Endothelial cell of umbilical vein (primary cell): Measurements from ENCODE around the gene DUS1L. TPM values are rescaled to one million over a fixed set of nuclear protein-coding genes. Genes with fewer than 3 reads are reported as not detected.

ENCODE experiments used
- BruUV-seq: library from RNA; stranded (reverse); fragments of 400-500 nt; replicated peaks from 2 replicates; lab custom pipeline; 2021; lab: Mats Ljungman, UMichigan
- CTCF ChIA-PET: fragments of 300-600, 350-600 bp; sonication (Branson Sonifier 250); formaldehyde crosslinking; loops from one replicate; lab custom pipeline; 2021; ENCODE audit warnings: antibody characterized with exemption, inconsistent platforms; lab: Charles Lee
- POLR2A ChIA-PET: fragments of 300-600, 350-600 bp; sonication (Branson Sonifier 250); formaldehyde crosslinking; loops from one replicate; lab custom pipeline; 2021; ENCODE audit warnings: antibody characterized with exemption, inconsistent platforms; lab: Charles Lee
- DNase-seq: peaks from one replicate; pipeline ENCODE4 v3.0.0-alpha.2; 2011; ENCODE audit warnings: low read depth, low spot score
- FAIRE-seq: peaks from 2 replicates; lab custom pipeline; 2011; peaks lifted over from hg19 to GRCh38; lab: Jason Lieb, UNC
- H2AFZ ChIP-seq: 2 replicates; pipeline ENCODE4 v1.6.0; 2012; ENCODE audit warnings: low read depth, low read length, control low read depth, inconsistent platforms
- H3K27ac ChIP-seq: 2 replicates; pipeline ENCODE4 v1.5.1; 2011; ENCODE audit warnings: low read depth, mild to moderate bottlenecking, control low read depth, low read length, moderate library complexity; ENCODE audit not compliant: insufficient read depth
- H3K27me3 ChIP-seq, 2 experiments: 2 replicates each; pipeline versions ENCODE4 v1.6.0 to v1.6.1; 2011; ENCODE audit warnings: low read length in 2 of 2, mixed read lengths in 1 of 2; ENCODE audit not compliant: control insufficient read depth in 2 of 2, insufficient read depth in 2 of 2
- H3K36me3 ChIP-seq, 2 experiments: 2 replicates in 1 of 2; 3 replicates in 1 of 2; pipeline ENCODE4 v1.5.1; 2011; ENCODE audit warnings: low read length in 2 of 2, mild to moderate bottlenecking in 1 of 2, moderate library complexity in 1 of 2; ENCODE audit not compliant: control insufficient read depth in 2 of 2, insufficient read depth in 2 of 2; ENCODE audit errors: extremely low read depth in 1 of 2
- H3K4me1 ChIP-seq: 3 replicates; pipeline ENCODE4 v1.5.1; 2011; ENCODE audit warnings: mild to moderate bottlenecking, low read length; ENCODE audit not compliant: control insufficient read depth, insufficient read depth; ENCODE audit errors: extremely low read depth
- H3K4me2 ChIP-seq: 2 replicates; pipeline ENCODE4 v1.6.1; 2011; ENCODE audit warnings: low read length, control low read depth, mixed read lengths; ENCODE audit not compliant: insufficient read depth
- H3K4me3 ChIP-seq, 3 experiments: fragments of 200-600 bp in 1 of 3; sonication (generic), shearing (Covaris generic) in 1 of 3; replicated peaks in 1 of 3; 2 replicates each; pipeline ENCODE4 v1.5.1; 2011 to 2016; ENCODE audit warnings: control low read depth in 3 of 3, low read length in 3 of 3, mild to moderate bottlenecking in 2 of 3, inconsistent platforms in 1 of 3, low read depth in 1 of 3, moderate library complexity in 1 of 3; ENCODE audit not compliant: insufficient read depth in 1 of 3
- H3K79me2 ChIP-seq: 2 replicates; pipeline ENCODE4 v1.6.0; 2012; ENCODE audit warnings: low read length, inconsistent platforms; ENCODE audit not compliant: control insufficient read depth, insufficient read depth
- H3K9ac ChIP-seq: replicated peaks from 2 replicates; pipeline ENCODE3; 2011; ENCODE audit warnings: low read length, control low read depth; ENCODE audit not compliant: insufficient read depth; ENCODE audit errors: extremely low read depth
- H3K9me1 ChIP-seq: replicated peaks from 3 replicates; pipeline ENCODE4 v1.6.0; 2011; ENCODE audit warnings: mild to moderate bottlenecking, low read length; ENCODE audit not compliant: control insufficient read depth, insufficient read depth; ENCODE audit errors: extremely low read depth
- H3K9me3 ChIP-seq: replicated peaks from 2 replicates; pipeline ENCODE4 v1.5.1; 2012; ENCODE audit warnings: low read length, inconsistent platforms; ENCODE audit not compliant: control insufficient read depth, insufficient read depth
- H4K20me1 ChIP-seq: replicated peaks from 2 replicates; pipeline ENCODE3; 2011; ENCODE audit warnings: mild to moderate bottlenecking, low read length; ENCODE audit not compliant: control insufficient read depth, insufficient read depth; ENCODE audit errors: extremely low read depth
- CTCF ChIP-seq, 2 donors: IDR thresholded peaks; 1 replicate in 1 of 2; 2 replicates in 1 of 2; pipeline ENCODE4 v1.5.1; 2011; ENCODE audit warnings: low read length in 2 of 2, mild to moderate bottlenecking in 2 of 2, moderate library complexity in 2 of 2, control low read depth in 1 of 2, inconsistent platforms in 1 of 2, low read depth in 1 of 2; ENCODE audit not compliant: insufficient read depth in 1 of 2; ENCODE audit errors: extremely low read depth in 1 of 2
- EZH2 ChIP-seq: IDR thresholded peaks from 2 replicates; pipeline ENCODE4 v1.6.1; 2012; ENCODE audit warnings: borderline replicate concordance, low read depth, mild to moderate bottlenecking, moderate library complexity, low read length, inconsistent platforms; ENCODE audit not compliant: severe bottlenecking
- FOS ChIP-seq: IDR thresholded peaks from 2 replicates; pipeline ENCODE4 v1.6.1; 2011; ENCODE audit warnings: mild to moderate bottlenecking, low read length, moderate library complexity, borderline replicate concordance; ENCODE audit not compliant: insufficient read depth
- GATA2 ChIP-seq: IDR thresholded peaks from 2 replicates; pipeline ENCODE4 v1.7.0; 2011; ENCODE audit warnings: low read depth, mild to moderate bottlenecking, moderate library complexity, mixed read lengths, low read length; ENCODE audit not compliant: insufficient read length, insufficient read depth
- JUN ChIP-seq: IDR thresholded peaks from 2 replicates; pipeline ENCODE4 v1.6.1; 2011; ENCODE audit warnings: borderline replicate concordance, low read depth; ENCODE audit not compliant: insufficient read length, insufficient read depth
- MAX ChIP-seq: IDR thresholded peaks from 2 replicates; pipeline ENCODE4 v1.6.1; 2011; ENCODE audit not compliant: insufficient read depth, insufficient read length
- MYC ChIP-seq: IDR thresholded peaks from one replicate; pipeline ENCODE4 v1.6.1; 2011; ENCODE audit warnings: mild to moderate bottlenecking, low read depth, low read length
- POLR2A ChIP-seq: IDR thresholded peaks from 2 replicates; pipeline ENCODE4 v1.6.1; 2012; ENCODE audit warnings: low read depth, mild to moderate bottlenecking, control low read depth, low read length
- POLR2AphosphoS5 ChIP-seq: IDR thresholded peaks from 2 replicates; pipeline ENCODE4 v1.6.1; 2012; ENCODE audit warnings: low read depth, mild to moderate bottlenecking, control low read depth, low read length, moderate library complexity; ENCODE audit not compliant: insufficient read depth
- dilution Hi-C: fragments of 300-500 bp; cut with MboI; formaldehyde crosslinking; loops from one replicate; pipeline ENCODE4 v1.15.0; 2019; ENCODE audit warnings: low sequenced_read_pairs; ENCODE audit not compliant: extremely low pct_ligation_motif_present
- intact Hi-C: fragments of 100-400 bp; cut with micrococcal nuclease; formaldehyde crosslinking; loops from one replicate; pipeline ENCODE4 v1.10.0; 2022
- polyA plus RNA-seq, 4 experiments: library from polyadenylated mRNA; depleted of rRNA in 3 of 4; stranded (reverse) in 3 of 4; unstranded in 1 of 4; fragments of >200 nt; gene quantifications; 2 replicates each; pipeline versions ENCODE4 v1.2.1 to v1.2.3, GENCODE V29; 2011 to 2012; ENCODE audit warnings: missing spikeins in 1 of 4
- total RNA-seq: library from RNA; stranded (reverse); gene quantifications from 2 replicates; pipeline ENCODE4 v1.2.3, GENCODE V29; 2021

DUS1L gene
- total and polyA plus RNA-seq, 2 donors (not counting 3 experiments of a cell fraction or from before 2014, with no cell fraction given) = 60.1 to 92.9 TPM

GRCh38 chr17:82022981-82023446 lies 42.6 kb downstream of the DUS1L start, which contains the start of gene LRRC45:
LRRC45 (plus strand) TSS chr17:82023305; CDS start chr17:82023644, 339 bp downstream.
- no peaks in the 10 kb centered on the region for H3K36me3 ChIP-seq
- intact Hi-C loops = loop anchor here (1.0 to 10.0 kb wide), 7 partner anchors 14 to 192 kb away; partner anchors contain the start of genes ASPSCR1, CCDC57, DCXR and FASN
- H3K27me3 ChIP-seq = no peaks in the 10 kb centered on the region
- H3K9me1 ChIP-seq = no peaks in the 10 kb centered on the region
- H3K27ac ChIP-seq = peak within 1 kb of the TSS; percentile 21
- dilution Hi-C loops = no loop called here
- TF ChIP-seq MYC (no peak), JUN (no peak), EZH2 (no peak), FOS (no peak), GATA2 (no peak), POLR2AphosphoS5 (no peak), POLR2A (no peak), MAX (no peak), CTCF (IDR thresholded peaks at IDR 0.05; ENCODE audit: extremely low read depth in 1 of 2, insufficient read depth in 1 of 2, low read depth in 1 of 2, low read length in 2 of 2) (no peak)
- peak; percentile 99 for FAIRE-seq
- peak within 1 kb of the TSS; percentile 70 for H3K4me2 ChIP-seq
- H3K9me3 ChIP-seq = no peaks in the 10 kb centered on the region
- no TSS peak for BruUV-seq
- DNase-seq = peak; percentile 100
- H4K20me1 ChIP-seq = no peaks in the 10 kb centered on the region
- CTCF ChIA-PET = interaction anchor here (1.0 to 9.1 kb wide), 9 partner anchors 8 to 213 kb away, joined by 3 to 345 read pairs (median 6); partner anchors contain the start of genes ARHGDIA, DCXR, NOTUM and RAC3
- H3K4me3 ChIP-seq = peak within 1 kb of the TSS; percentile 50 to 70 (median 60)
- H3K79me2 ChIP-seq = peaks cover 5% of the 10 kb centered on the region
- POLR2A ChIA-PET = interaction anchor here (0.5 to 0.7 kb wide), 2 partner anchors 21 to 206 kb away, joined by 7 read pairs; no protein-coding TSS in a partner anchor
- peaks cover 12% of the 10 kb centered on the region for H3K4me1 ChIP-seq
- peak within 1 kb of the TSS; percentile 61 for H3K9ac ChIP-seq
- peak within 1 kb of the TSS; percentile 78 for H2AFZ ChIP-seq
